HG03108 (cell line): Measurements from ENCODE around the gene FNDC10.

Experiments used
- ATAC-seq: cut with Tn5 transposase; IDR thresholded peaks from one replicate; pipeline ENCODE4 v1.9.1; 2021; ENCODE audit warnings: moderate library complexity; ENCODE audit not compliant: unreplicated experiment

Gene FNDC10

DNA sequence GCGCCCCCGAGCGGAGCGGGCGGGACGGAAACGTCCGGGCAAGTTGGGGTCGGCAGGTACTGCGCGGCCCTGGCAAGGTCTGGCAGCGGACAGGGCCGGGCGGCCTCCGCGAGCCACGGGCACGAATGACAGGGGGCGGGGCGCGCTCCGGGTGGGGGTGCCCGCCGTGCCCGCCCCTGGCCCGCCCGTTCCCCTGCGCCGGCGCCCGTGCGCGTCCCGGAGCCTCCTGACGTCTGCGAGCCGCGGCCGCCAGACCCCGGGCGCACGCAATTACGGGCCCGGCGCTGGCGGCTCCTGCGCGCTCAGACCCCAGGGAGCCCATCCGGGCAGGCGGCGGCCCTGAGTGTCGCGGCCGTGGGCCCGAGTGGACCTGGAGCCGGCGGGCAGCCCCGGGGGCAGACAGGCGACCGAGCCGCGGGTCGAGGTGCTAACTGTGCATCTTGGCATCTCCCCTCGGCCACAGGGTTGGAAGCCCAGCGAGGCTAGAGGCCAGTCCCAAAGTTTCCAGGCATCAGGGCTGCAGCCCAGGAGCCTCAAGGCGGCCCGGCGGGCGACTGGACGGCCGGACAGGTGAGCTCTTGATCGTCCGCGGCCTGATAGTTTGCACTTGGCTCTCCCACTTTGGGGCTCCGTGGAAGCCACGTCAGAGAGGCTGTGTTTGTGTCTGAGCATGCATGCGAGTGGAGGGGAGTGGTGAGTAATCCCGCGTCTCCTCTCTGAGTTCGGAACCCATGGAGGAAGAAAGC lies 16.3 kb upstream of the FNDC10 start:
- ATAC-seq, result peak; percentile 14

DNA sequence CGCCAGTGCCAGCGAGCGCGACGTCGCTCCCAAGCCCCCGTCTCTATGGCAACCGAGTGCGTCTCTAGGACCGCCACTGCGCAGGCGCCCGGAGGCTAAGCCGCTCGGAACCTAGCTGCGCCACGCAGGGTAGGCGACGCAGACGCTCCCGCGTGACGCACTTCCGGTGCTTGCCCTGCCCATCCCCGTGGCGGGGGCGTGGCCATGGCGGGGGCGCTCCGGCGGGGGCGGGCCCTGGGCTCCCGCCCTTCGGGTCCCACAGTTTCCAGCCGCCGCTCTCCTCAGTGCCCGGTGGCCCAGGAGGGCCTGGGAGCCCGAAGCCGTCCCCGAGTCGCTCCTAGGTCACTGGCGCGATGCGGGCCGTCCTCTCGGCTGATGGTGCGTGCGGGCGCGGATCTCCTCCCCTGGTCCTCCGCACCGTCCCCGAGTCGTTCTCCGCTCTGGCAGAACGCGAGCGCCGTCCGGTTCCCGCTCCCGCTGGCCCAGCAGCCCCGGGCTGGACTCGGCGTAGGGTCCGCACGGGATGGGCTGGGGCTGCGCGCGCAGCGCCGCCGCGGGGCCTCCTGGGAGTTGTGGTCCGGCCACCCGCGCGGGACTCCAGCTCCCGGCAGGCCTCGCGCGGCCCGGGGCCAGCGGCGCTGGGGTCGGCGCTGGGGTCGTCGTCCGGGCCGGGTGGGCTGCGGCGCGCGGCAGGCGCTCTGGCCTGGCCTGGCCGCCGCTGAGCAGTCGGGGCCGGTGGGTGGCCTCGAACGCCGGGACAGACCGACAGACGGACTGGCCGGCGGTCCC lies 15.5 kb upstream of the FNDC10 start, which contains the start of gene MIB2:
Gene MIB2 (plus strand): TSS at position 245 of the 789 bp plus-strand sequence. CDS start 7,953 bp downstream, outside the sequence.
- ATAC-seq, result peak; percentile 80

DNA sequence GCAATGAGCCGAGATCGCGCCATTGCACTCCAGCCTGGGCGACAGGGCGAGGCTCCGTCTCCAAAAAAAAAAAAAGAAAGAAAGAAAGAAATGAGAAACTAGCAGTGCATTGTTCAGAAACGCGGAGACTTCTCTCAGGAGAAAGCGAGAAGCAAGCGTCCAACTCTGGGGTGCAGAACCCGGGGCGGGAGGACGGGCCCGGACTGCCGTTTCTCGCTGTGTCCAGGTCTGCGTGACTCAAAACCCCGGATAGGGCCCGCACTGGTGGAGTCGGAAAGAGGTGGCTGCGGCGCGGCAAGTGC lies 15.0 kb upstream of the FNDC10 start:
- no peak for ATAC-seq

- ATAC-seq, result no peak
Measured at GRCh38 chr1:1614204-1614953, 14.4 kb upstream of the FNDC10 start.

GRCh38 chr1:1613509-1614082 lies 13.7 kb upstream of the FNDC10 start:
- ATAC-seq, result no peak

- no peak for ATAC-seq
Measured at GRCh38 chr1:1612104-1612400, 12.1 kb upstream of the FNDC10 start.

DNA sequence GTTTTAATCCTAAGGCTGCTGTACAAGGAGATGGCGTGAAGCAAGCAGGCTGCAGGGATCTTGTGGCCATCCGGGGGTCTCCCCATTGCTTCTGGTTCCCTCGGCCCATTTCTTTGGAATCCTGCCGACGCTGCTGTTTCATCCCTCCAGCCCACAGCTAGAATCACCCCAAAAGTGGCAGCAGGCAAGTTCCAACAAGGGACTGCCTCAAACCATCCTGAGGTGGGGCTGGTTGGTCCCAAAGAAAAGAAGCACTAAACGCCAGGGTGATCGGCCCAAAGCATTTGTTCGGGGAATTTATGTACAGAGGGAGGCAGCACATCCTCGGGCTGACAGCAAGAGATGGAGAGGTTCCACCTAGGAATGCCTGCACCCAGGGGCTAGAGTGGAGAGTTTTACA lies 10.9 kb upstream of the FNDC10 start:
- no peak for ATAC-seq

DNA sequence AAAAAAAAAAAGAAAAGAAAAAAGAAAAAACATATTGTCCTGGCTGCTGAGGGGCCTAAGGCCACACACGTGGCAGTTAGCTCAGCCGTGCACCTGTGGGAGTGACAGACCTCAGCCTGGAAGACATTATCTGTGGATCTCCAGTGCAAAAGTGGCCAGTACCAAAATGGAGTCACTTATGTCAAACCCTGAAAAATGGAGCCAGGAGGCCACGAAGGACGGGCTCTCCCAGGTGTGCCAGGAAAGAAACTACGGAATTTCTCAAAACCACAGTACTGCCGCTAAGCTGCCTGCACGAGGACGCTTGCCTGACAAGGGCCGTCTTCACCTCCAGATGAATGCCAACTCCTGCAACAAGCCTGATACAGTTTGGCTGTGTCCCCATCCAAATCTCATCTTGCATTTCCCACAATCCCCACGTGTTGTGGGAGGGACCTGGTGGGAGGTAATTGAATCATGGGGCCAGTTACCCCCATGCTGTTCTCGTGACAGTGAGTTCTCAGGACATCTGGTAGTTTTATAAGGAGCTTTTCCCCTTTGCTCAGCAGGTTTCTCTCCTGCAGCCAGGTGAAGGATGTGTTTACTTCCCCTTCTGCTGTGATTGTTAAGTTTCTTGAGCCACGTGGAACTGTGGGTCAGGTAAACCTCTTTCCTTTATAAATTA lies 10.0 kb upstream of the FNDC10 start:
- ATAC-seq, result no peak

DNA sequence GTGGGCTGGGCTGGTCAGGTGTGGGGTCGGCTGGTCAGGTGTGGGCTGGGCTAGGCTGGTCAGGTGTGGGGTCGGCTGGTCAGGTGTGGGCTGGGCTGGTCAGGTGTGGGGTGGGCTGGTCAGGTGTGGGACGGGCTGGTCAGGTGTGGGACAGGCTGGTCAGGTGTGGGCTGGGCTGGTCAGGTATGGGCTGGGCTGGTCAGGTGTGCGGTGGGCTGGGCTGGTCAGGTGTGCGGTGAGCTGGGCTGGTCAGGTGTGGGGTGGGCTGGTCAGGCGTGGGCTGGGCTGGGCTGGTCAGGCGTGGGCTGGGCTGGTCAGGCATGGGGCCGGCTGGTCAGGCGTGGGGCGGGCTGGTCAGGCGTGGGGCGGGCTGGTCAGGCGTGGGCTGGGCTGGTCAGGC lies 6.3 kb upstream of the FNDC10 start:
- ATAC-seq, result no peak

DNA sequence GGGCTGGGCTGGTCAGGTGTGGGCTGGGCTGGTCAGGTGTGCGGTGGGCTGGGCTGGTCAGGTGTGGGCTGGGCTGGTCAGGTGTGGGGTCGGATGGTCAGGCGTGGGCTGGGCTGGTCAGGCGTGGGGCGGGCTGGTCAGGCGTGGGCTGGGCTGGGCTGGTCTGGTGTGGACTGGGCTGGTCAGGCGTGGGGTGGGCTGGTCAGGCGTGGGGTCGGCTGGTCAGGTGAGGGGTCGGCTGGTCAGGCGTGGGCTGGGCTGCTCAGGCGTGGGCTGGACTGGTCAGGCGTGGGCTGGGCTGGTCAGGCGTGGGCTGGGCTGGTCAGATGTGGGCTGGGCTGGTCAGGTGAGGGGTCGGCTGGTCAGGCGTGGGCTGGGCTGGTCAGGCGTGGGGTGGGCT lies 5.8 kb upstream of the FNDC10 start:
- ATAC-seq, result no peak

DNA sequence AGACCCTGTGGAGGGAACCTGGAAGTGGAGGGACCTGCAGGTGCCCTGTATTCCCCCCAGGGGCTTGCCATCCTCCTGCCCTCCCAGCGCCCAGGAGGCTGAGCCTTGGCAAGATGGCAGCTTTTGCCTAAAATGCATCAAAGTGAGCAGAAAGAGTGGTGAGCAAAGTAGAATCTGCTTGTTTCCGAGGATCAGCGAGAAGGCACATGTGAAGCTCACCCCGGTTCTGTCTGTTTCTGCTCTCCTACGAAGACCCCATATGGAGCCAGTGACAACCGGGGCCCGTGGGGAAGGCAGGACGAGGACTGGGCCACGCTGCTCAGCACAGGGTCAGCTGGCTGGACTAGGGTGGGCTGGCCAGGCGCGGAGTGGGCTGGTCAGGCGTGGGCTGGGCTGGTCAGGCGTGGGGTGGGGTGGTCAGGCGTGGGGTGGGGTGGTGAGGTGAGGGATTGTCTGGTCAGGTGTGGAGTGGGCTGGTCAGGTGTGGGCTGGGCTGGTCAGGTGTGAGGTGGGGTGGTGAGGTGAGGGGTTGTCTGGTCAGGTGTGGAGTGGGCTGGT lies 5.2 kb upstream of the FNDC10 start:
- ATAC-seq, result no peak

GRCh38 chr1:1604374-1605033 lies 4.6 kb upstream of the FNDC10 start:
- no peak for ATAC-seq

DNA sequence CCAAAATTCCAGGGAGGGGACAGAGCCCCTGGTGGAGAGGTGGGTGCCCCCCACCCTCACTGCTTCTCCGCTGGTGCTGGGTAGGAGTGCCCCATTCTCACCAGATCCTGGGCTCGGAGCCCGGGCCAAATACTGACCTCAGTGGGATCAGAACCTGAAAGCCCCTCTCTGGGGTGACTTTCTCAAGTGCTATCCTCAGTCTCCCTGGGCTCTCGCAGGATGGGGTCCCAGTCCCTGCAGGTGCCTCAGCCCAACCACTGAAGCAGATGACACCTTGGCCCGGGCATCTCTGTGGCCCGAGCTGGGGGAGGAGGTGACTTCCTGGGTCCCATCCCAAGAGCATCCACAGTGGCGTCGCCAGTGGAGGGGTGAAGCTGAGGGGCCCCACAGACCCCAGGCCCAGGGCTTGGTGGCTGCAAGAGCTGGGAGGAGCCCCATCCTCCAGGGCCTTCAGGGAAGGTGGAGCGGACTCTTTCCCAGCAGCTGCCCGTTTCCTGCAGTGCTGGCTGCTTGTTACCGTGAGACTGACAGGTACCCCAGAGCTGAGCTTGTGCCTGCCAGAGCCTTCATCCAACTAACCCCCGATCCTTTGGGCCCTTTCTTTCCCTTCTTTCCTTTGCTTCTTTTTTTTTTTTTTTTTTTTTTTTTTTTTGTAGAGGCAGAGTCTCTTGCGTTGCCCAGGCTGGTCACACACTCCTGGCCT lies 3.9 kb upstream of the FNDC10 start:
- no peak for ATAC-seq

GRCh38 chr1:1602968-1603506 lies 3.1 kb upstream of the FNDC10 start:
- no peak for ATAC-seq

DNA sequence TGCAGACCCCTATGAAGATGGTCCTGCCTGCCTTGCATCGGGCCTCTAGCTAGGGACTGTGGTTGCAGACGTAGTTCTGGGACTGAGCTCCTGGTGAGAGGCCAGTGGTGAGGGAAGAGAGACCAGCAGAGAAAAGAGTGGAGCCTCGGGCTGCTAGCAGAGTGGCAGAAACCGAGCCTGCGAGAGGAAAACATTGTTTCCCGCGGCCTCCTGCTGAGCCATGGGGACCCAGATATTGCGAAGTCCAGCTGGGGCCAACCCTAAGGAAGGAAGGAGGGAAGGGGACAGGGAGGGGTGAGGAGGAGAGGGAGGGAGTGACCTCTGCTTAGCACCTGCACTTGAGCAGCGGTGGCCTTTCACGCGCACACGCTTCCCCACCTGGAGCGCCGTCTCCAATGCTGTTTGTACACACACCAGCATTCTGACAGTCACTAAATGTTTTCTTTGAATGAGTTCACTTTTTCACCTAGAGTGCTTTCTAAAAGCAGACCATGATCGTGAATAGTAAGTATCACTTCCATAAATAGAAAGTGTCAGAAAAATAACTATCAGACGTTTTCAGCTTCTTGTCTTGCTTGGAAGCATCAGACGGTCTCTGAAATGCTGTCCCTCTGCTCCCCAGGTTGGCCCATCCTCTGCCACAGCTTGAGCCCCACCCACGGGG lies 2.5 kb upstream of the FNDC10 start:
- no peak for ATAC-seq

DNA sequence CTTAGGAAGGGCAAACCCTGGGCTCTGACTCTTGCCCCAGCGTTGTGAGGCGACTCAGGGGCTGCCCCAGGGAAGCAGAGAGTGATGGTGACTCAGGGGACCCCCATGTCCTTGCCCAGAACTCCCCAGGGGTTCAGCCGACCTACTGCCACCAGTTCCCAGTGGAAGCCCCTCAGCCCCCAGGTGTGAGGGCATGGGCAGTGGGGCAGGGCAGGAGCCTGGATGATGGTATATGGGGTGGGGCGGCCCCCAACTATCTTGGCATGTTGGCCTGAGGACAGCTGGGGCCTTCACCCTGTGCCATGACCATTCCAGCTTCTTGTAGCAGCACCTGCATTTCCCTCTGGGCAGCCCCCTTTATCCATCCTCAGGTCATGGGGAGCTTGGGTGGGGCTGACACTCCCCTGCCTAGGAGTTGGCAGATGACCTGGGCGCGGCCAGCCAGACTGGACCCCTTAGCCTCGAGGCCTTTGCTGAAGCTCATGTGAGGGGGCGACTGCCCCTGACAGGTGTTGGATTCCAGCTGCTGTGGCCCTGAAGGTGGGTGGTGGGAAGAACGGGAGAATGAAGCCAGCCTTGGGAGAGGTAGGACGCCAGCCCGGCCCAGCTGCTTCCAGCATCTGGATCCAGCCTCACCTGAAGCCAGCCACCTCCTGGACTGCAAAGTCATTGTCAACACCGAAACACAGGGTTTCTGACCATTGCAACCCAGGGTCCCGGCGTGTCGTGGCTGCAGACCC lies 1.8 kb upstream of the FNDC10 start:
- ATAC-seq, result no peak

GRCh38 chr1:1600861-1601563 lies 1.1 kb upstream of the FNDC10 start:
- ATAC-seq, result no peak
